AG09319 (cell line): ENCODE results near the gene LARP4B.

Experiments
- DNase-seq: peaks from one replicate; pipeline ENCODE4 v3.0.0-alpha.2; 2010; ENCODE audit warnings: low read depth; ENCODE audit errors: extremely low read depth
- TF ChIP-seq, protein P1 (sequence below): IDR thresholded peaks from 2 replicates; pipeline ENCODE4 v1.5.1; 2011; ENCODE audit warnings: low read depth, mild to moderate bottlenecking, inconsistent platforms, low read length, moderate library complexity

Gene LARP4B

DNA sequence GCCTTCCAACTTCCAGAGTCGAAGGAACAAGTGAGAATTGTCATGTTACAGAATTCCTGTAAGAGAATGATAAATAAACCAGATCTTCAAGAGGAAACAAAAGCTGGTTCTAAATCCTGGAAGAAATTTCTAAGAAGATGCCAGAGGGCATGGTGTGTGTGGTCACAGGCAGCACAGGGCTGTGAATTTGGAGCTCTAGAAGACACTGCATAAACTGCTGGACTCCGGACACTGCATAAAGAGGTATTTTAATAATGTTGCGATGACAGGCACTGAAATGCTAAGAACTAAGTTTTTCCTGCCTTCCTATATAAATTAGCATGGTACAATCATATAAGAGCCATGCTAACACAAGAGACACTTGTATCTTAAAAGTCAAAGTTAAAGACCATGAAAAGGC, 86.0 kb downstream of the LARP4B start:
- TF ChIP-seq, protein P1, sequence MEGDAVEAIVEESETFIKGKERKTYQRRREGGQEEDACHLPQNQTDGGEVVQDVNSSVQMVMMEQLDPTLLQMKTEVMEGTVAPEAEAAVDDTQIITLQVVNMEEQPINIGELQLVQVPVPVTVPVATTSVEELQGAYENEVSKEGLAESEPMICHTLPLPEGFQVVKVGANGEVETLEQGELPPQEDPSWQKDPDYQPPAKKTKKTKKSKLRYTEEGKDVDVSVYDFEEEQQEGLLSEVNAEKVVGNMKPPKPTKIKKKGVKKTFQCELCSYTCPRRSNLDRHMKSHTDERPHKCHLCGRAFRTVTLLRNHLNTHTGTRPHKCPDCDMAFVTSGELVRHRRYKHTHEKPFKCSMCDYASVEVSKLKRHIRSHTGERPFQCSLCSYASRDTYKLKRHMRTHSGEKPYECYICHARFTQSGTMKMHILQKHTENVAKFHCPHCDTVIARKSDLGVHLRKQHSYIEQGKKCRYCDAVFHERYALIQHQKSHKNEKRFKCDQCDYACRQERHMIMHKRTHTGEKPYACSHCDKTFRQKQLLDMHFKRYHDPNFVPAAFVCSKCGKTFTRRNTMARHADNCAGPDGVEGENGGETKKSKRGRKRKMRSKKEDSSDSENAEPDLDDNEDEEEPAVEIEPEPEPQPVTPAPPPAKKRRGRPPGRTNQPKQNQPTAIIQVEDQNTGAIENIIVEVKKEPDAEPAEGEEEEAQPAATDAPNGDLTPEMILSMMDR, result no peak
- no peak for DNase-seq

DNA sequence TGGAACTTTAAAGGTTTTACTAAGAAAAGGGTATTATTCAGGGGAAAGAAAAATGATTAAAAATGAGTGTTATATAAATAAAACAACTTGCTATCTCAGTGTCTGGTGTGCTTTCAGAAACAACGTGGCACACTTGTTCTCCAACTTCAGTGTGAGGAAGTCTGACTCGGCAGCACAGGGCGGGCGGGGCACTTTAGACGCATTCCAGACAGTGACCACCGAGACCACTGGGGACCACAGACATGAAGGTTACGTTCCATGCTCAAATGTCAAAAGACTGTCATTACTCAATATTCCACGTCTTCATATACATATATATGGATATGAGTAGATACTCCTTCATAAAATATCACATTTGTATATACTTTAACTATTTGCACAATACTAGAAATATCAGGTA, 87.0 kb downstream of the LARP4B start:
- TF ChIP-seq, protein P1, result no peak
- no peak for DNase-seq

DNA sequence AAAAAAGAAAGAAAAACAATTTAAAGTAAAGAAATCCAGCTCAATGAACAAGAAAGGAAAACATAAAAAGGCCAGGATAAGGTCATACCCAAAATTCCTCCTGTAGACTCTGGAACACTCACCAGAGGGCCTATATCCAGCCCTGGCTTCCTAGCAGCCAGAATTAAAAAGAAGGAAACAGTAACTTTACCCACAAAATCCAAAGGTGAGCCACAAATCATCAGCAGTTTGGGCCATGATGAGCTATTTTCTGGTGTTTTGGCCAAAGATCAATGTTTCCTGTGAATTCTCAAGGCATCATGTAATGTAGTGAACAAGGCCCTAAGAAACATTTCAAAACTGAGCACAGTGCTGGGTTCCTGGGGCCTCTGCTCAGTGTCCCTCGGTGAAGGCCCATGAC, 87.8 kb downstream of the LARP4B start:
- DNase-seq, result no peak
- TF ChIP-seq, protein P1, result no peak

DNA sequence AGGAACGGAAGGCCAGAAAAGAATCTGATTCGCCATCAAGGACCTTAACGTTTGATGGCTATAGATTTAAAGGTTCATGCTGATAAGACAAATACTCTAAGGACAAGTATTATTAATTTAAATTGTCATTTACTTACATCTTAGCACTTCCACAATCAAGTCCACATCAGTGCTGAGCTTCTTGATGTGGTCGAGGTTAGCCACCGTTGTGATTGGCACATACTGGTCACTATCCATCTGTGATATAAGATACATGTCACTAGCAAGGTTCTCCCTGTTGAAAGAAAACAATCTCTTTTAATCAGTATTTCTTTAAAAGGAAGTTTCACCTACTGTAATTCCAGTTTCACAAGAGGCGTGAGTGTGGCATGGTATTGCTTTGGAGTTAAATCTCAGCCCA, 88.7 kb downstream of the LARP4B start:
- TF ChIP-seq, protein P1, result no peak
- DNase-seq, result no peak

DNA sequence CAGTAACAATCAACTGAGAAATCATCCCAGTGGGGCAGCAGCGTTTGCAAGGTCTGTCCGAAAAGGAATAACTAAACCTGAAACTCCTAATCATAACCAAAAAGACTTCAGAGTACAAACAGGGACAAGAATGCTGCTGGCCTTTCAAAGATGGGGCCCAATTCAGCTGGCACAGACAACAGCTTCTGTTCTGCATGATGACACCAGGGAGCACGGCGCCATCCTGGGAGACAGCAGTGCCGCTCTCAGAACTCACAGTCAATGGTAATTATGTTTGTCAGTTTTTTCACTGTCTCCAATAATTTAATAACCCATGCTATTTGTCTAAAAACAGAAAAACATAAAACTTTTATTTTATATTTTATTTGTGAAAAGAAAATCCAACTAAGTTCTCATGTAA, 90.0 kb downstream of the LARP4B start:
- no peak for DNase-seq
- TF ChIP-seq, protein P1, result no peak

DNA sequence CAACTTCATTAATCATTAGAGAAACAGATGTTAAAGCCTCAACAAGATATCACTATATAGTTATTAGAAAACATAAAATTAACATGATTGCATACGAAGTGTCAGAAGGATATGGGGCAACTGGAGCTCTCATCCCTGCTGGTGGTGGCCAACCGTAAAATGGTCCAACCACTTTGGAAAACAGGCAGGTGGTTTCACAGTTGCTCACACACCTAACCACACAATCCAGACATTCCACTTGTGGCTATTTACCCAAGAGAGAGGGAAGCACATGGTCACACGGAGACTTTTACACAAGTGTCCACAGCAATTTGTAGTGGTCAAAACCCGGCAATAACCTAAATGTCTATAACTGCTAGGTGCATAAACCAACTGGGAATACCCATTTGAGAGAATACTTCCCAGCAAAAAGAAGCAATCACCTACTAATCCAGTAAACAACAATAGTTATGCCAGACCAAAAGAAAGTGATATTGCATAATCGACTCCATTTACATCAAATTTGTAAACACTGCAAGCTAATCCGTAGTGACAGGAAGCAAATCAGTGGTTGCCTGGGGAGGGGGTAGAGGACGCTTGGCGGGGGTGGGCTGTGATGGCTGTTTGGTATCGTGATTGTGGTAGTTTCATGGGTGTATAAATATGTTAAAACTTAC, 91.8 kb downstream of the LARP4B start:
- TF ChIP-seq, protein P1, result no peak
- no peak for DNase-seq

DNA sequence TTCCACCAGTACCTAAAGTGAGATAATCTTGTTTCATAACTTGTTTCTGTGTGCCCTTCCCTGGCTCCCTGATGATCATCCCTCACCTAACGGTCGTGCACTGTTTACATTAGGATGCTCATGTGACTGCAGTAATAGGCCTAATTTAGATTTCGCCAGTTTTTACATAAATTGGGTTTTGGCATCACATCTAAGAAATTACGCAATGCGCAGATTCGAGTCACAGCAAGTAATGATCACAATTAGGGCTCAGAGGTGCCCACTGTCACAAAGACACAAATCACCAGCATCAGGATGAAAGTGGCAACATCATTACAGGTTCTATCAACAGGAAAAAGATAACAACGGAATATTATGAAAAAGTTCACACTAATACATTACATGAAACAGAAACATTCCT, 94.7 kb downstream of the LARP4B start:
- TF ChIP-seq, protein P1, result no peak
- DNase-seq, result no peak
